Activated CD8-positive, alpha-beta T cell treated with anti-CD3 and anti-CD28 coated beads for 36 hours (primary cell): ENCODE measurements around the gene SNX18. TPM values are rescaled to one million over a fixed set of nuclear protein-coding genes. Genes with fewer than 3 reads are reported as not detected.

Source experiments
- ATAC-seq: fragments of 200-7000 bp; cut with Tn5 transposase; one replicate; pipeline ENCODE4 v1.10.0; 2021; ENCODE audit warnings: mild to moderate bottlenecking, moderate library complexity
- CTCF ChIA-PET: fragments of 350-600 bp; sonication (Branson Sonifier 250); formaldehyde crosslinking; loops from one replicate; lab custom pipeline; 2021; ENCODE audit warnings: antibody characterized with exemption; lab: Charles Lee
- POLR2A ChIA-PET: fragments of 350-600 bp; sonication (Branson Sonifier 250); formaldehyde crosslinking; loops from one replicate; lab custom pipeline; 2021; ENCODE audit warnings: antibody characterized with exemption; lab: Charles Lee
- DNase-seq: peaks from one replicate; pipeline ENCODE4 v3.0.0-alpha.2; 2020
- H3K27ac Mint-ChIP-seq: one replicate; pipeline ENCODE4 v1.8.0; 2021; ENCODE audit warnings: mild to moderate bottlenecking, mixed read lengths
- H3K27me3 Mint-ChIP-seq: one replicate; pipeline ENCODE4 v1.8.0; 2021; ENCODE audit warnings: mixed read lengths
- H3K36me3 Mint-ChIP-seq: one replicate; pipeline ENCODE4 v1.8.0; 2021; ENCODE audit warnings: low read depth, mixed read lengths
- H3K4me1 Mint-ChIP-seq: one replicate; pipeline ENCODE4 v1.8.0; 2021; ENCODE audit warnings: low read depth, mixed read lengths
- H3K4me3 Mint-ChIP-seq: one replicate; pipeline ENCODE4 v1.8.0; 2021; ENCODE audit warnings: mild to moderate bottlenecking, moderate library complexity, mixed read lengths
- H3K9me3 Mint-ChIP-seq: one replicate; pipeline ENCODE4 v1.8.0; 2021; ENCODE audit warnings: mixed read lengths
- intact Hi-C: fragments of 100-400 bp; cut with micrococcal nuclease; formaldehyde crosslinking; loops from one replicate; pipeline ENCODE4 v1.10.0; 2022
- total RNA-seq, 2 experiments: library from RNA; stranded (reverse); gene quantifications; one replicate each; pipeline ENCODE4 v1.2.3, GENCODE V29; 2021
- TF ChIP-seq, protein P1 (sequence below): fragments of 200-600 bp; IDR thresholded peaks from one replicate; pipeline ENCODE4 v1.8.0; 2022; ENCODE audit warnings: antibody characterized with exemption, mild to moderate bottlenecking

Gene SNX18
- total RNA-seq, 2 experiments from 2014 or later, result 5.9 to 6.8 TPM

DNA sequence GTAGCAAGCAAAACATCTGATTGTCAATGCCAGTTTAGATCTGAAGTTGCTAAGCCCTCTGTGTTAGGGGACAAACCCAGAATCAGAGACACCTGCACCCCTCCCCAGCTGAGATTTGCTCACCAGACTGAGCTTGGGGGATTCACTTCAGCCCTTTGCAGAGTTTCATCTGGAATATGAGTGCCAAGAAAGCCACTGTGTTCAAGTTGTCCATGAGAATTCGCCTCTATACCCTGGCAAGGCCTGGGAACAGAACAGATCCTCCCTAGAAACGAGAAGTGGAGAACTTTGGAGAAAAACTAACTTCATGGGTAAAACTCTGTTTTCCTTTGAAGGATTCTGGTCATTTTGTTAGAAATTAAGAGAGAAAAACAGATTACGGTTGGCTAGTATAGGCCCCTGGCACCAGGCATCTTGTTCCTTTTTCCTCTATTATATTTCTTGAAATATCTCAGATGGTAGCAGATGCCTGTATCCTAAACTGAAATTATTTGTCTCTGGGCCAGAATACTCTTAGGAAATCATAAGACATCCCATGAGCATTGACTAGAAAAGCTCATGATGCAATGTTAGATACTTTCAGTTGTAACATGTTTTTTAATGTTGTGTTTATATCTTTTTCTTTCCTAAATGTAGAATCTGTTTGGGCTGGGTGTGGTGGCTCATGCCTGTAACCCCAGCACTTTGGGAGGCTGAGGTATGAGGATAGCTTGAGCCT lies 64.4 kb downstream of the SNX18 start:
- intact Hi-C loops, result no loop called here
- Mint-ChIP-seq H3K27ac (no peak overlapping the region), H3K4me3 (no peak overlapping the region), H3K27me3 (peaks cover 2% of the 10 kb centered on the region), H3K9me3 (peaks cover 8% of the 10 kb centered on the region), H3K36me3 (peaks cover 2% of the 10 kb centered on the region), H3K4me1 (peaks cover 4% of the 10 kb centered on the region)
- ChIA-PET POLR2A (interaction anchor here (1.8 kb wide), 1 partner anchor 10 kb away, joined by 8 read pairs; no protein-coding TSS in a partner anchor), CTCF (interaction anchor here (1.2 to 2.0 kb wide), 2 partner anchors 10 to 64 kb away, joined by 3 to 7 read pairs; partner anchors contain the start of gene SNX18)
- ATAC-seq (no peak), DNase-seq (no peak)
- TF ChIP-seq, protein P1, sequence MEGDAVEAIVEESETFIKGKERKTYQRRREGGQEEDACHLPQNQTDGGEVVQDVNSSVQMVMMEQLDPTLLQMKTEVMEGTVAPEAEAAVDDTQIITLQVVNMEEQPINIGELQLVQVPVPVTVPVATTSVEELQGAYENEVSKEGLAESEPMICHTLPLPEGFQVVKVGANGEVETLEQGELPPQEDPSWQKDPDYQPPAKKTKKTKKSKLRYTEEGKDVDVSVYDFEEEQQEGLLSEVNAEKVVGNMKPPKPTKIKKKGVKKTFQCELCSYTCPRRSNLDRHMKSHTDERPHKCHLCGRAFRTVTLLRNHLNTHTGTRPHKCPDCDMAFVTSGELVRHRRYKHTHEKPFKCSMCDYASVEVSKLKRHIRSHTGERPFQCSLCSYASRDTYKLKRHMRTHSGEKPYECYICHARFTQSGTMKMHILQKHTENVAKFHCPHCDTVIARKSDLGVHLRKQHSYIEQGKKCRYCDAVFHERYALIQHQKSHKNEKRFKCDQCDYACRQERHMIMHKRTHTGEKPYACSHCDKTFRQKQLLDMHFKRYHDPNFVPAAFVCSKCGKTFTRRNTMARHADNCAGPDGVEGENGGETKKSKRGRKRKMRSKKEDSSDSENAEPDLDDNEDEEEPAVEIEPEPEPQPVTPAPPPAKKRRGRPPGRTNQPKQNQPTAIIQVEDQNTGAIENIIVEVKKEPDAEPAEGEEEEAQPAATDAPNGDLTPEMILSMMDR, result no peak

DNA sequence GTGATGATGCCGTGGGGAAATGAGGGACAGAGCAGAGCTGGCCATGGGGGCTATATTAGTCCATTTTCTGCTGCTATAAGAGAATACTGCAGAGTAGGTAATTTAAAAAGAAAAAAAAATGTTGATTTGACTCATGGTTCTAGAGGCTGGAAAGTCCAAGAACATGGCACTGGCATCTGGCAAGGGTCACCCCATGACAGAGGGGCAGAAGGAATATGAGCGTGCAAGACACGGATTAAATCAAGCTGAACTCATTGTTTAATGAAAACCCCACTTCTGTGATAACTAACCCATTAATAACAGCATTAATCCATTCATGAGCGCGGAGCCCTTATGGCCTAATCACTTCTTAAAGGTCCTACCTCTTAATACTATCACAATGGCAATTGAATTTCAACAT lies 68.8 kb downstream of the SNX18 start:
- ATAC-seq, result no peak
- Mint-ChIP-seq H3K36me3 (peaks cover 2% of the 10 kb centered on the region), H3K27ac (no peak overlapping the region), H3K4me1 (no peaks in the 10 kb centered on the region), H3K4me3 (no peak overlapping the region), H3K9me3 (peaks cover 10% of the 10 kb centered on the region), H3K27me3 (peaks cover 2% of the 10 kb centered on the region)
- TF ChIP-seq, protein P1, result no peak
- ChIA-PET POLR2A (no interaction called here), CTCF (no interaction called here)
- intact Hi-C loops, result no loop called here
- DNase-seq, result no peak

GRCh38 chr5:54589786-54590185 lies 72.2 kb downstream of the SNX18 start:
- Mint-ChIP-seq H3K4me1 (no peaks in the 10 kb centered on the region), H3K27me3 (no peaks in the 10 kb centered on the region), H3K4me3 (no peak overlapping the region), H3K9me3 (peaks cover 10% of the 10 kb centered on the region), H3K36me3 (peaks cover 2% of the 10 kb centered on the region), H3K27ac (no peak overlapping the region)
- no peak for DNase-seq
- CTCF ChIA-PET, result interaction anchor here (1.2 kb wide), 1 partner anchor 73 kb away, joined by 3 read pairs; no protein-coding TSS in a partner anchor
- POLR2A ChIA-PET, result no interaction called here
- TF ChIP-seq, protein P1, result no peak
- intact Hi-C loops, result no loop called here
- no peak for ATAC-seq

DNA sequence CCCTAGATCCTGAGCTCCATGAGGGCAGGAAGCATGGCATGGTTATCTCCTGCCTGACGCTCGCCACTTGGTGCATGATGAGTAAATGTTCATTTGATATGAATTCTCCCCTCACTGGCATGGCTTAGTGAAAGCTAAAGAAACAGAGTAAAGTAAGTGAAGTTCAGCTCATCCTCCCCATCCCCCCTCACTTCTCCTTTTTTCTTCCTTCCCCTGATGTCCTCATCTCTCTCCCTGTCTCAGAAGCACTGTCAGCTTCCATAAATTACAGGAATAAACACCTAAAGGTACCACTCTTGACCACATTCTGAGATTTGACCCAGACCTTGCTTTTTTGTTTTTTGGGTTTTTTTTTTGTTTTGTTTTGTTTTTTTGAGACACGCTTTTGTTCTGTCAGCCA lies 73.3 kb downstream of the SNX18 start:
- no peaks in the 10 kb centered on the region for H3K27me3 Mint-ChIP-seq
- no peaks in the 10 kb centered on the region for H3K4me1 Mint-ChIP-seq
- DNase-seq (no peak), ATAC-seq (no peak)
- no peak overlapping the region for H3K4me3 Mint-ChIP-seq
- POLR2A ChIA-PET, result interaction anchor here (1.3 kb wide), 1 partner anchor 8 kb away, joined by 8 read pairs; no protein-coding TSS in a partner anchor
- H3K27ac Mint-ChIP-seq, result no peak overlapping the region
- TF ChIP-seq, protein P1, result no peak
- H3K9me3 Mint-ChIP-seq, result peaks cover 9% of the 10 kb centered on the region
- intact Hi-C loops, result no loop called here
- peaks cover 2% of the 10 kb centered on the region for H3K36me3 Mint-ChIP-seq
- CTCF ChIA-PET, result interaction anchor here (2.0 kb wide), 1 partner anchor 8 kb away, joined by 7 read pairs; no protein-coding TSS in a partner anchor

DNA sequence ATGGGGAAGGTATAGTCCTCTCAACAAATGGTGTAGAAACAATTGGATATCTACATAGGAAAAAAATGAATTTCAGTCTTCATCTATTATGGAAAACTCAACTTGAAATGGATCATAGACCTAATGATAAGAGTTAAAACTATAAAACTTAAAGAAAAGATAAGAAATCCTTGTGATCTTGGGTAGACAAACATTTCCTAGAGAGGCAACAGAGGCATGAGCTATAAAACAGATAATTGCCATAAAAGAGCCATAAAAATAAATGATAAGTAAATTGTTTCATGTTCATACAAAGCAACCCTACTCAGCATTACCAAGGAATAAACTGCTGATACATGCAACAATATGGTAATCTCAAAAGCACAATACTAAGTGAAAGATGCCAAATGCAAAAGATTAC lies 76.2 kb downstream of the SNX18 start:
- Mint-ChIP-seq H3K36me3 (peaks cover 5% of the 10 kb centered on the region), H3K9me3 (peaks cover 14% of the 10 kb centered on the region), H3K4me3 (no peak overlapping the region), H3K27me3 (no peaks in the 10 kb centered on the region), H3K4me1 (no peaks in the 10 kb centered on the region), H3K27ac (no peak overlapping the region)
- ChIA-PET CTCF (no interaction called here), POLR2A (no interaction called here)
- DNase-seq, result no peak
- TF ChIP-seq, protein P1, result no peak
- ATAC-seq, result no peak
- intact Hi-C loops, result no loop called here
